ENCODE results near the gene MORC3.
"Not testable (repeated sequence)": the region's sequence is repeated elsewhere in the genome, so short reads cannot be mapped to it uniquely, and the experiment has no call there.

The MORC3 gene

GRCh38 chr21:36395353-36396111, 75.5 kb downstream of the MORC3 start:
- TF ChIP-seq, protein P1, sequence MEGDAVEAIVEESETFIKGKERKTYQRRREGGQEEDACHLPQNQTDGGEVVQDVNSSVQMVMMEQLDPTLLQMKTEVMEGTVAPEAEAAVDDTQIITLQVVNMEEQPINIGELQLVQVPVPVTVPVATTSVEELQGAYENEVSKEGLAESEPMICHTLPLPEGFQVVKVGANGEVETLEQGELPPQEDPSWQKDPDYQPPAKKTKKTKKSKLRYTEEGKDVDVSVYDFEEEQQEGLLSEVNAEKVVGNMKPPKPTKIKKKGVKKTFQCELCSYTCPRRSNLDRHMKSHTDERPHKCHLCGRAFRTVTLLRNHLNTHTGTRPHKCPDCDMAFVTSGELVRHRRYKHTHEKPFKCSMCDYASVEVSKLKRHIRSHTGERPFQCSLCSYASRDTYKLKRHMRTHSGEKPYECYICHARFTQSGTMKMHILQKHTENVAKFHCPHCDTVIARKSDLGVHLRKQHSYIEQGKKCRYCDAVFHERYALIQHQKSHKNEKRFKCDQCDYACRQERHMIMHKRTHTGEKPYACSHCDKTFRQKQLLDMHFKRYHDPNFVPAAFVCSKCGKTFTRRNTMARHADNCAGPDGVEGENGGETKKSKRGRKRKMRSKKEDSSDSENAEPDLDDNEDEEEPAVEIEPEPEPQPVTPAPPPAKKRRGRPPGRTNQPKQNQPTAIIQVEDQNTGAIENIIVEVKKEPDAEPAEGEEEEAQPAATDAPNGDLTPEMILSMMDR (IDR thresholded peaks at IDR 0.05; ENCODE audit: low read depth, low read length): no peak
- no peak for DNase-seq (ENCODE audit: extremely low read depth, low read depth)

DNA sequence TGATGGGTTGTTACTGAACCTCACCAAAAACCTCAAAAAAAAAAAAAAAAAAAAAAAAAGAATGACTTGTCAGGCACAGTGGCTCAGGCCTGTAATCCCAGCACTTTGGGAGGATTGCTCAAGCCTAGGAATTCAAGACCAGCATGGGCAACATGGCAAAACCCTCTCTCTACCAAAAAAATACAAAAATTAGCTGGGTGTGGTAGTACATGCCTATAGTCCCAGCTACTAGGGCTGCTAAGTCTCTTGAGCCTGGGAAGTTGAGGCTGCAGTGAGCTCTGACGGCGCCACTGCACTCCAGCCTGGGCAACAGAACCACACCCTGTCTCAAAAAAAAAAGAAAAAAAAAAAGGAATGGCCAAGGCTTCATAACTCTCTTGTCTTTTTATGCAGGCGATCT, 76.3 kb downstream of the MORC3 start:
- no peak for DNase-seq (ENCODE audit: extremely low read depth, low read depth)
- TF ChIP-seq, protein P1 (IDR thresholded peaks at IDR 0.05; ENCODE audit: low read depth, low read length): no peak

DNA sequence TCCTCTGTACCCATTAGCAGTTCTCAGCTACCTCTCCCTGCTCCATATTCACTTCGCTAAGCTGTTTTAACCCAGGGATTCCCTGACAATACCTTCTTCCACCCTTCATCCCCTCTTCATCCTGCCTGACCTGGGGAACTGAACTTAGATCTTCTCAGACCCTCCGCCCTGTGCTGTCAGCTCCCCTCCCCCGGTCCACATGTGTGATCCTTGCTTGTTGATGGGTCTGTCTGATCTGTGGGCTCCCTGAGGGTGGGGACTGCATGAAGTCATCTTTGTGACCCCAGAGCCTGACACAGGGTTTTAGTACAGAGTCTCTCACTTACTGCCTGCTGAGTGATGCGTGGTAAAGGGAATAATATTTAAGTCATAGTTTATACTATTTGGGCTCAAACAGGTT, 77.0 kb downstream of the MORC3 start:
- TF ChIP-seq, protein P1 (IDR thresholded peaks at IDR 0.05; ENCODE audit: low read depth, low read length): no peak
- no peak for DNase-seq (ENCODE audit: extremely low read depth, low read depth)

DNA sequence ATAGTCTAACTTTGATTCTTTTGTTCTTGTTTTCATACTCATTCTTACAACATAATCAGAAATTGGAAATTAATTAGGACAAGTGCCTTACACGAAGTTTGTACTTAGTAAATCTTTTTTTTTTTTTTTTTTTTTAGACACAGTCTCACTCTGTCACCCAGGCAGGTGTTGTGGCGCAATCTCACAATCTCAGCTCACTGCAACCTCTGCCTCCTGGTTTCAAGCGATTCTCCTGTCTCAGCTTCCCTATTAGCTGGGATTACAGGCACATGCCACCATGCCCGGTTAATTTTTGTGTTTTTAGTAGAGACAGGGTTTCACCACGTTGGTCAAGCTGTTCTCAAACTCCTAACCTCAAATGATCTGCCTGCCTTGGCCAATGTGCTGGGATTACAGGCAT, 77.6 kb downstream of the MORC3 start:
- DNase-seq (ENCODE audit: extremely low read depth, low read depth): no peak

DNA sequence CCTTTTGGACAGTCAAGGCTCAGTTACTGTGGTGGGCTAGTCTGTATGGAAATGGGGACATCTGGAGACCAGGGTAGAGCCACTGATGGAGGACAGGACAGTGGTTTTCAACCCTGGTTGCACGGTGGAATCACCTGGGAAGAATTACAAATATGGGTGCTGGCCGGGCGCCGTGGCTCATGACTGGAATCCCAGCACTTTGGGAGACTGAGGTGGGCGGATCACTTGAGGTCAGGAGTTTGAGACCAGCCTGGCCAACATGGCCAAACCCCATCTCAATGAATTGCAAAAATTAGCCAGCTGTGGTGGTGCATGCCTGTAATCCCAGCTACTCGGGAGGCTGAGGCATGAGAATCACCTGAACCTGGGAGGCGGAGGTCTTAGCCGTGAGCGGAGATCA, 79.7 kb downstream of the MORC3 start:
- DNase-seq (ENCODE audit: extremely low read depth, low read depth): not testable (repeated sequence)

More for the DNA sequence above, 77.6 kb downstream of the MORC3 start:
- TF ChIP-seq, protein P1 (IDR thresholded peaks at IDR 0.05; ENCODE audit: low read depth, low read length): no peak

DNA sequence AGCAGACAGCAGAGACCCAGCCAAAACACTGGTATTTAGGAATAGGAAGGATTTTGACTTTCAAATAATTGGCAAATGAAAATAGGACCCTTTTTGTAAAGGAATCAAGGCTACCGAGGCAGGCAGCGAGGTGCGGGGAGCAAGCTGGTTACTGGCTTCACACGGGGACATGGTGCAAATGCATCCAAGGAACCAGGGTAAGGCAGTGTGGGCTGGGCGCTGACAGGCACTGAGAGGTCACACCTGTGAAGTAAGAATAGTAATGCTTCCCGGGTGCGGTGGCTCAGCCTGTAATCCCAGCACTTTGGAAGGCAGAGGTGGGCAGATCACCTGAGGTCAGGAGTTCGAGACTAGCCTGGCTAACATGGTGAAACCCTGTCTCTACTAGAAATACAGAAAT, 80.7 kb downstream of the MORC3 start:
- no peak for DNase-seq (ENCODE audit: extremely low read depth, low read depth)
- TF ChIP-seq, protein P1 (IDR thresholded peaks at IDR 0.05; ENCODE audit: low read depth, low read length): no peak

- DNase-seq (ENCODE audit: extremely low read depth, low read depth): no peak
- TF ChIP-seq, protein P1 (IDR thresholded peaks at IDR 0.05; ENCODE audit: low read depth, low read length): no peak
Observed at GRCh38 chr21:36402339-36402738, 82.3 kb downstream of the MORC3 start.

- TF ChIP-seq, protein P1 (IDR thresholded peaks at IDR 0.05; ENCODE audit: low read depth, low read length): no peak
- DNase-seq (ENCODE audit: extremely low read depth, low read depth): no peak
Observed at GRCh38 chr21:36403713-36404112, 83.7 kb downstream of the MORC3 start.

Measured in AG09319 (cell line).